SK-N-SH treated with all-trans-retinoic acid at 6 μM for 48 hours (cell line): ENCODE measurements around the gene ACTR3.

Source experiments
- ATAC-seq: fragments of 200-7000 bp; cut with Tn5 transposase; 3 replicates; pipeline ENCODE4 v1.9.1; 2020; ENCODE audit warnings: mild to moderate bottlenecking, moderate library complexity
- BACH2 ChIP-seq: fragments of 250-450 bp; sonication (Bioruptor Pico); IDR thresholded peaks from 2 replicates; pipeline ENCODE4 v1.9.0; 2021; ENCODE audit warnings: mild to moderate bottlenecking, borderline replicate concordance
- CSDC2 ChIP-seq: fragments of 250-450 bp; sonication (Bioruptor Pico); IDR thresholded peaks from 2 replicates; pipeline ENCODE4 v1.5.0; 2020; ENCODE audit warnings: mild to moderate bottlenecking, moderate library complexity
- ESRRG ChIP-seq: fragments of 250-450 bp; sonication (Bioruptor Pico); IDR thresholded peaks from 2 replicates; pipeline ENCODE4 v1.6.1; 2021; ENCODE audit warnings: mild to moderate bottlenecking
- GLIS3 ChIP-seq: fragments of 250-450 bp; sonication (Bioruptor Pico); IDR thresholded peaks from 2 replicates; pipeline ENCODE4 v1.5.0; 2020; ENCODE audit warnings: mild to moderate bottlenecking, moderate library complexity
- ISL1 ChIP-seq: fragments of 250-450 bp; sonication (Bioruptor Pico); IDR thresholded peaks from 2 replicates; pipeline ENCODE4 v2.1.2; 2022; ENCODE audit warnings: mild to moderate bottlenecking, moderate library complexity
- OSR1 ChIP-seq: fragments of 250-450 bp; sonication (Bioruptor Pico); IDR thresholded peaks from 2 replicates; pipeline ENCODE4 v1.8.0; 2022; ENCODE audit warnings: moderate library complexity, mild to moderate bottlenecking, inconsistent platforms
- PPARA ChIP-seq: fragments of 250-450 bp; sonication (Bioruptor Pico); IDR thresholded peaks from 2 replicates; pipeline ENCODE4 v1.5.0; 2020; ENCODE audit warnings: mild to moderate bottlenecking, borderline replicate concordance
- RARB ChIP-seq: fragments of 250-450 bp; sonication (Bioruptor Pico); IDR thresholded peaks from 2 replicates; pipeline ENCODE4 v1.8.0; 2021; ENCODE audit warnings: mild to moderate bottlenecking, moderate library complexity
- SNAI2 ChIP-seq: fragments of 250-450 bp; sonication (Bioruptor Pico); IDR thresholded peaks from 2 replicates; pipeline ENCODE4 v1.5.0; 2020; ENCODE audit warnings: mild to moderate bottlenecking, moderate library complexity
- TOX ChIP-seq: fragments of 250-450 bp; sonication (Bioruptor Pico); IDR thresholded peaks from 2 replicates; pipeline ENCODE4 v1.8.0; 2021; ENCODE audit warnings: mild to moderate bottlenecking, moderate library complexity, borderline replicate concordance
- ZC3H10 ChIP-seq: fragments of 250-450 bp; sonication (Bioruptor Pico); IDR thresholded peaks from 2 replicates; pipeline ENCODE4 v1.5.1; 2021; ENCODE audit warnings: mild to moderate bottlenecking, moderate library complexity
- ZFP3 ChIP-seq: fragments of 250-450 bp; sonication (Bioruptor Pico); IDR thresholded peaks from 2 replicates; pipeline ENCODE4 v1.5.0; 2020; ENCODE audit warnings: mild to moderate bottlenecking, moderate library complexity
- ZFP30 ChIP-seq: fragments of 450-650 bp; formaldehyde crosslinking; IDR thresholded peaks from 2 replicates; pipeline ENCODE4 v1.5.0; 2022; ENCODE audit warnings: mild to moderate bottlenecking, moderate library complexity
- ZNF565 ChIP-seq: fragments of 450-650 bp; formaldehyde crosslinking; conservative IDR thresholded peaks from 2 replicates; pipeline ENCODE4 v1.5.0; 2020; ENCODE audit warnings: low read depth, mild to moderate bottlenecking, moderate library complexity
- ZNF70 ChIP-seq: fragments of 450-650 bp; formaldehyde crosslinking; IDR thresholded peaks from 2 replicates; pipeline ENCODE4 v1.5.0; 2020; ENCODE audit warnings: mild to moderate bottlenecking, moderate library complexity
- ZNF8 ChIP-seq: fragments of 450-650 bp; formaldehyde crosslinking; IDR thresholded peaks from 2 replicates; pipeline ENCODE4 v1.5.0; 2020; ENCODE audit warnings: mild to moderate bottlenecking, moderate library complexity
- TF ChIP-seq, protein P1 (sequence below): fragments of 250-450 bp; sonication (Bioruptor Pico); IDR thresholded peaks from 2 replicates; pipeline ENCODE4 v1.5.0; 2020; ENCODE audit warnings: mild to moderate bottlenecking, moderate library complexity
- TF ChIP-seq, protein P2 (sequence below): fragments of 250-450 bp; sonication (Bioruptor Pico); IDR thresholded peaks from 2 replicates; pipeline ENCODE4 v1.5.1; 2020; ENCODE audit warnings: low read depth, mild to moderate bottlenecking, moderate library complexity
- TF ChIP-seq, protein P3 (sequence below): fragments of 250-450 bp; sonication (Bioruptor Pico); IDR thresholded peaks from 2 replicates; pipeline ENCODE4 v1.8.0; 2021; ENCODE audit warnings: low read depth, mild to moderate bottlenecking, moderate library complexity, borderline replicate concordance
- TF ChIP-seq, protein P4 (sequence below): fragments of 250-450 bp; sonication (Bioruptor Pico); IDR thresholded peaks from 2 replicates; pipeline ENCODE4 v1.5.1; 2021; ENCODE audit warnings: mild to moderate bottlenecking, moderate library complexity

Gene ACTR3

DNA sequence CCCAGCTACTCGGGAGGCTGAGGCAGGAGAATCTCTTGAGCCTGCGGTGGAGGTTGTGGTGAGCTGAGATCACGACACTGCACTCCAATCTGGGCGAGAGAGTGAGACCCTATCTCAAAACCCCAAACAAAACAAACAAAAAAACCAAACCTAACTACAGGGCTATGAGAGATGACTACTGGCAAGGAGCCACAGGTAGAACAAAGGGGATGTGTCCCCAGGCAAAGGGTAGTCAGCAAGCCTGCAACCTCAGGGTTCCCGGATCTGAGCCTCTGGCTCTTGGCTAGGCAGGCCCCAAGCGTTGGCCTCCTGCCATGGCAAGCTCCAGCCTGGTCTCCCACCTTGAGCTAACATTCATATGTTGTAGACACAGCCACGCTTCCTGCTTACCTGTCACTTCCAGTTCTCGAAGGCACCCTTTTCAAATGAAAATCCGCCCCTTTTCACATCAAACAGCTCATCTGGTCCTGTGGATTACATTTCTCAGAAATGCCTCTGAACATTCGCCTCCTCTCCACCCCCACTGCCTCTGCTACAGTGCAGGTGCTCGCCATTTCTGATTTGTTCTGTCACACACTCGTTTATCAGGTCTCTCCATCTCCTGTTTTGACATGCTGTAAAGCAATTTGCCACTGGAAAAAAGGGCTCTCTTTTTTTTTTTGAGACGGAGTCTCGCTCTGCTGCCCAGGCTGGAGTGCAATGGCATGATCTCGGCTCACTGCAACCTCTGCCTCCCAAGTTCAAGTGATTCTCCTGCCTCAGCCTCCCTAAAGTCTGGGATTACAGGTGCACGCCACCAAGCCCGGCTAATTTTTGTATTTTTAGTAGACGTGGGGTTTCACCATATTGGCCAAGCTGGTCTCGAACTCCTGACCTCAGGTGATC lies 13.1 kb upstream of the ACTR3 start (continued):
- TF ChIP-seq OSR1 = no peak
- TF ChIP-seq ZC3H10 (CRISPR knock-in tag) = no peak
- TF ChIP-seq, protein P1, sequence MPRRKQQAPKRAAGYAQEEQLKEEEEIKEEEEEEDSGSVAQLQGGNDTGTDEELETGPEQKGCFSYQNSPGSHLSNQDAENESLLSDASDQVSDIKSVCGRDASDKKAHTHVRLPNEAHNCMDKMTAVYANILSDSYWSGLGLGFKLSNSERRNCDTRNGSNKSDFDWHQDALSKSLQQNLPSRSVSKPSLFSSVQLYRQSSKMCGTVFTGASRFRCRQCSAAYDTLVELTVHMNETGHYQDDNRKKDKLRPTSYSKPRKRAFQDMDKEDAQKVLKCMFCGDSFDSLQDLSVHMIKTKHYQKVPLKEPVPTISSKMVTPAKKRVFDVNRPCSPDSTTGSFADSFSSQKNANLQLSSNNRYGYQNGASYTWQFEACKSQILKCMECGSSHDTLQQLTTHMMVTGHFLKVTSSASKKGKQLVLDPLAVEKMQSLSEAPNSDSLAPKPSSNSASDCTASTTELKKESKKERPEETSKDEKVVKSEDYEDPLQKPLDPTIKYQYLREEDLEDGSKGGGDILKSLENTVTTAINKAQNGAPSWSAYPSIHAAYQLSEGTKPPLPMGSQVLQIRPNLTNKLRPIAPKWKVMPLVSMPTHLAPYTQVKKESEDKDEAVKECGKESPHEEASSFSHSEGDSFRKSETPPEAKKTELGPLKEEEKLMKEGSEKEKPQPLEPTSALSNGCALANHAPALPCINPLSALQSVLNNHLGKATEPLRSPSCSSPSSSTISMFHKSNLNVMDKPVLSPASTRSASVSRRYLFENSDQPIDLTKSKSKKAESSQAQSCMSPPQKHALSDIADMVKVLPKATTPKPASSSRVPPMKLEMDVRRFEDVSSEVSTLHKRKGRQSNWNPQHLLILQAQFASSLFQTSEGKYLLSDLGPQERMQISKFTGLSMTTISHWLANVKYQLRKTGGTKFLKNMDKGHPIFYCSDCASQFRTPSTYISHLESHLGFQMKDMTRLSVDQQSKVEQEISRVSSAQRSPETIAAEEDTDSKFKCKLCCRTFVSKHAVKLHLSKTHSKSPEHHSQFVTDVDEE (CRISPR knock-in tag) = no peak
- TF ChIP-seq CSDC2 (CRISPR knock-in tag) = no peak

DNA sequence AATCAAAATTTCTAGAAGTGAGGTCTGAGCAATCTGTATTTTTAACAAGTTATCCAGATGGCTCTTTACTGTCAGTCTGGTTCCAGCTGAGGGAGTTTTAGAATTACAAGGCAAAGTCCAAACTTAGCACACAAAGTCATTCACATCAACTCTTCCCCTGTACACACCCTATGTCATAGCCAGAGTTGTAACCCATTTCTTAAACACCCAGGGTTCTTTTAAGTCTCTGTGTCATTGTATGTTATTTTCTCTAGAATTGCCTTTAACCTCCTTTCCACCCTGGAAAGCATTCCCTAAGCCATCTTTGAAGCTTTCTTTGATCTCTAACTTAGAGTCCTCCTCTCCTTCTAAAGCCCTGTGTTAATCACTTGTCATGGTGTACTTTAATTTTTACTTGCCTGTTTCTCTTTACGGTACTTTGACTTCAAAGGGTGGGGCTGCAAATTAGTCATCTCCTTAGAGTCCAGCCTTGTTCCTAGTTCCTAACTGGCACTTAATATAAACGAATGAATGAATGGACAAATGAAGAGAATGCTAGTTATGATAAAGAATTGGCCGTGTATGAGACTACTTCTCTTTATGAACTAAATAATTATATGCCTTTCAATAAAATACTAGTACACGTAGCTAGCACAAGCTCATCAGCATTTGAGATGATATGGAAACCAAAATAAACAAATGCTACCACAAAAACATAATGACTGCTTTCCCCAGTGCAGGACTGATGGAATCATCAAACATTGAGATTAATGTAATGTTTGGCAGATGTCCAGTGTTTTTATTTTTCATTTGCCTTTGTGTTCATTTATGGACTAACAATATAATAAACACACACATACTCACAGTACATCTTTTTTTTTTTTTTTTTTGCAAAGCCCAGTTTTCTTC lies 11.9 kb upstream of the ACTR3 start:
- no peak for TF ChIP-seq SNAI2
- no peak for TF ChIP-seq CSDC2 (CRISPR knock-in tag)
- TF ChIP-seq ZC3H10 (CRISPR knock-in tag) = no peak
- ATAC-seq = peak; percentile 27; the same call in 1 of the 3 replicates

DNA sequence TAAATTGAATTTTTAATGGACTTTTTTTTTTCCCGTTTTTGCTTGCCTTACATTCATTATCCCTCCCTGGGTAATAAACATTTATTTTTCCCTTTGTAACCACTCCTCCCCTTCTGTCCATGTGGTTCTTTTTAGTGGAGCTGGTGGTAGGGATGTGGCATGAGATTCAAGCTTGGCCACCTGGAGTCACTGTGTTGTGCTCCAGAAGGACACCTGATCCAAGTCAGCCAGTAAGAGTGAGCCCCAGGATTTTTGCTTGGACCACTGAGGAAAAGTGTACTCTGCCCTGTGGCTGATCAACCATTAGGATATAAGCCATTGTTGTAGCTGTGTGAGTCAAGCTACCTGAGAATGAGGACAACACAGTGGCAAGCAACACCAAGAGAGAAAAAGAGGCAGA lies 11.1 kb upstream of the ACTR3 start:
- no peak for TF ChIP-seq PPARA (CRISPR knock-in tag)
- TF ChIP-seq ZFP3 = no peak
- TF ChIP-seq ZNF565 (CRISPR knock-in tag) = no peak
- TF ChIP-seq ESRRG (CRISPR knock-in tag) = no peak
- TF ChIP-seq, protein P2, sequence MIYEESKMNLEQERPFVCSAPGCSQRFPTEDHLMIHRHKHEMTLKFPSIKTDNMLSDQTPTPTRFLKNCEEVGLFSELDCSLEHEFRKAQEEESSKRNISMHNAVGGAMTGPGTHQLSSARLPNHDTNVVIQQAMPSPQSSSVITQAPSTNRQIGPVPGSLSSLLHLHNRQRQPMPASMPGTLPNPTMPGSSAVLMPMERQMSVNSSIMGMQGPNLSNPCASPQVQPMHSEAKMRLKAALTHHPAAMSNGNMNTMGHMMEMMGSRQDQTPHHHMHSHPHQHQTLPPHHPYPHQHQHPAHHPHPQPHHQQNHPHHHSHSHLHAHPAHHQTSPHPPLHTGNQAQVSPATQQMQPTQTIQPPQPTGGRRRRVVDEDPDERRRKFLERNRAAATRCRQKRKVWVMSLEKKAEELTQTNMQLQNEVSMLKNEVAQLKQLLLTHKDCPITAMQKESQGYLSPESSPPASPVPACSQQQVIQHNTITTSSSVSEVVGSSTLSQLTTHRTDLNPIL = no peak
- no peak for TF ChIP-seq GLIS3 (CRISPR knock-in tag)
- TF ChIP-seq ISL1 (CRISPR knock-in tag) = no peak
- TF ChIP-seq, protein P1 (CRISPR knock-in tag) = no peak
- TF ChIP-seq ZNF8 = no peak
- TF ChIP-seq ZNF70 (CRISPR knock-in tag) = no peak
- TF ChIP-seq, all 23 proteins: peak for 0
- ATAC-seq = peak; percentile 20; the same call in 1 of the 3 replicates

DNA sequence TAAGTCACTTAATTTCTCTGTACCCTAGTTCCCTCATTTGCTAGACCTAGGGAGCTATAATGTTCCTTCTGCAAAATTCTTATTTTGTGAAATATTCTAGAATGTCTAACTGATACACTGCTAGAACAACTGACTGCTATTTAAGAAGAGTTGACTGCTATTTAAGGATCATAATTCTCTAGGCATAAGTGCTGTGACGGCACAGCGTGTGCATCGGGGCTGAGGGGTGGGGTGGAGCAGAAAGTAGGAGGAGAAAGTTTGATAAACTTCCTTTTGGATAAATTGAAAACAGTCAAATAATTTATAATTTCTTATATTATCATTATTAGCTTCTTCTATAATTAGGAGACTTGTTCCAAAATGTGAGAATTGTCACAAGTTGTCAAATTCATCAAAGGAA lies 10.4 kb upstream of the ACTR3 start:
- no peak for ATAC-seq
- no peak for TF ChIP-seq ZNF565 (CRISPR knock-in tag)
- TF ChIP-seq CSDC2 (CRISPR knock-in tag) = no peak
- no peak for TF ChIP-seq TOX (CRISPR knock-in tag)
- TF ChIP-seq BACH2 = no peak
- TF ChIP-seq, protein P3, sequence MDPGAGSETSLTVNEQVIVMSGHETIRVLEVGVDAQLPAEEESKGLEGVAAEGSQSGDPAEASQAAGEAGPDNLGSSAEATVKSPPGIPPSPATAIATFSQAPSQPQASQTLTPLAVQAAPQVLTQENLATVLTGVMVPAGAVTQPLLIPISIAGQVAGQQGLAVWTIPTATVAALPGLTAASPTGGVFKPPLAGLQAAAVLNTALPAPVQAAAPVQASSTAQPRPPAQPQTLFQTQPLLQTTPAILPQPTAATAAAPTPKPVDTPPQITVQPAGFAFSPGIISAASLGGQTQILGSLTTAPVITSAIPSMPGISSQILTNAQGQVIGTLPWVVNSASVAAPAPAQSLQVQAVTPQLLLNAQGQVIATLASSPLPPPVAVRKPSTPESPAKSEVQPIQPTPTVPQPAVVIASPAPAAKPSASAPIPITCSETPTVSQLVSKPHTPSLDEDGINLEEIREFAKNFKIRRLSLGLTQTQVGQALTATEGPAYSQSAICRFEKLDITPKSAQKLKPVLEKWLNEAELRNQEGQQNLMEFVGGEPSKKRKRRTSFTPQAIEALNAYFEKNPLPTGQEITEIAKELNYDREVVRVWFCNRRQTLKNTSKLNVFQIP (CRISPR knock-in tag) = no peak
- no peak for TF ChIP-seq OSR1
- TF ChIP-seq ZFP30 (CRISPR knock-in tag) = no peak
- no peak for TF ChIP-seq ESRRG (CRISPR knock-in tag)
- TF ChIP-seq ZNF70 (CRISPR knock-in tag) = no peak
- TF ChIP-seq GLIS3 (CRISPR knock-in tag) = no peak
- TF ChIP-seq PPARA (CRISPR knock-in tag) = no peak
- TF ChIP-seq RARB = no peak
- TF ChIP-seq, protein P4, sequence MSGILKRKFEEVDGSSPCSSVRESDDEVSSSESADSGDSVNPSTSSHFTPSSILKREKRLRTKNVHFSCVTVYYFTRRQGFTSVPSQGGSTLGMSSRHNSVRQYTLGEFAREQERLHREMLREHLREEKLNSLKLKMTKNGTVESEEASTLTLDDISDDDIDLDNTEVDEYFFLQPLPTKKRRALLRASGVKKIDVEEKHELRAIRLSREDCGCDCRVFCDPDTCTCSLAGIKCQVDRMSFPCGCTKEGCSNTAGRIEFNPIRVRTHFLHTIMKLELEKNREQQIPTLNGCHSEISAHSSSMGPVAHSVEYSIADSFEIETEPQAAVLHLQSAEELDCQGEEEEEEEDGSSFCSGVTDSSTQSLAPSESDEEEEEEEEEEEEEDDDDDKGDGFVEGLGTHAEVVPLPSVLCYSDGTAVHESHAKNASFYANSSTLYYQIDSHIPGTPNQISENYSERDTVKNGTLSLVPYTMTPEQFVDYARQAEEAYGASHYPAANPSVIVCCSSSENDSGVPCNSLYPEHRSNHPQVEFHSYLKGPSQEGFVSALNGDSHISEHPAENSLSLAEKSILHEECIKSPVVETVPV (CRISPR knock-in tag) = no peak
- TF ChIP-seq, protein P1 (CRISPR knock-in tag) = no peak
